Measurements from ENCODE around the gene ZFP2.

DNA sequence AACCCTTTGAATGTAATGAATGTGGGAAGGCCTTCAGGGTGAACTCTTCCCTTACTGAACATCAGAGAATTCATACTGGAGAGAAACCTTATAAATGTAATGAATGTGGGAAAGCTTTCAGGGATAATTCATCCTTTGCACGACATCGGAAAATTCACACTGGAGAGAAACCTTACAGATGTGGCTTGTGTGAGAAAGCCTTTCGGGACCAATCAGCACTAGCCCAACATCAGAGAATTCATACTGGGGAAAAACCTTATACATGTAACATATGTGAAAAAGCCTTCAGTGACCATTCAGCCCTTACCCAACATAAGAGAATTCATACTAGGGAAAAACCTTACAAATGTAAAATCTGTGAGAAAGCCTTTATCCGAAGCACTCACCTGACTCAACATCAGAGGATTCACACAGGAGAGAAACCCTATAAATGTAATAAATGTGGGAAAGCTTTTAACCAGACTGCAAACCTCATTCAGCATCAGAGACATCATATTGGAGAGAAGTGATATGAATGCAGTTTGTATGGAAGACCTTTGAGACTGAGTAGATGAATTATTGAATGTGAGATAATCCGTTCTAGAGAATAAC, 69.8 kb downstream of the ZFP2 start:
- TF ChIP-seq, protein P1, sequence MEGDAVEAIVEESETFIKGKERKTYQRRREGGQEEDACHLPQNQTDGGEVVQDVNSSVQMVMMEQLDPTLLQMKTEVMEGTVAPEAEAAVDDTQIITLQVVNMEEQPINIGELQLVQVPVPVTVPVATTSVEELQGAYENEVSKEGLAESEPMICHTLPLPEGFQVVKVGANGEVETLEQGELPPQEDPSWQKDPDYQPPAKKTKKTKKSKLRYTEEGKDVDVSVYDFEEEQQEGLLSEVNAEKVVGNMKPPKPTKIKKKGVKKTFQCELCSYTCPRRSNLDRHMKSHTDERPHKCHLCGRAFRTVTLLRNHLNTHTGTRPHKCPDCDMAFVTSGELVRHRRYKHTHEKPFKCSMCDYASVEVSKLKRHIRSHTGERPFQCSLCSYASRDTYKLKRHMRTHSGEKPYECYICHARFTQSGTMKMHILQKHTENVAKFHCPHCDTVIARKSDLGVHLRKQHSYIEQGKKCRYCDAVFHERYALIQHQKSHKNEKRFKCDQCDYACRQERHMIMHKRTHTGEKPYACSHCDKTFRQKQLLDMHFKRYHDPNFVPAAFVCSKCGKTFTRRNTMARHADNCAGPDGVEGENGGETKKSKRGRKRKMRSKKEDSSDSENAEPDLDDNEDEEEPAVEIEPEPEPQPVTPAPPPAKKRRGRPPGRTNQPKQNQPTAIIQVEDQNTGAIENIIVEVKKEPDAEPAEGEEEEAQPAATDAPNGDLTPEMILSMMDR (IDR thresholded peaks at IDR 0.05): no peak
- TF ChIP-seq POLR2A (IDR thresholded peaks at IDR 0.05): no peak
